ENCODE data around the gene ZSCAN10. TPM values are rescaled to one million over a fixed set of nuclear protein-coding genes. Genes with fewer than 3 reads are reported as not detected.
A peak's percentile ranks its signal among the peaks of the same experiment; 100 is the strongest.

ZSCAN10 gene
- total and polyA plus RNA-seq, 2 experiments from 2014 or later: 217 to 519 TPM

DNA sequence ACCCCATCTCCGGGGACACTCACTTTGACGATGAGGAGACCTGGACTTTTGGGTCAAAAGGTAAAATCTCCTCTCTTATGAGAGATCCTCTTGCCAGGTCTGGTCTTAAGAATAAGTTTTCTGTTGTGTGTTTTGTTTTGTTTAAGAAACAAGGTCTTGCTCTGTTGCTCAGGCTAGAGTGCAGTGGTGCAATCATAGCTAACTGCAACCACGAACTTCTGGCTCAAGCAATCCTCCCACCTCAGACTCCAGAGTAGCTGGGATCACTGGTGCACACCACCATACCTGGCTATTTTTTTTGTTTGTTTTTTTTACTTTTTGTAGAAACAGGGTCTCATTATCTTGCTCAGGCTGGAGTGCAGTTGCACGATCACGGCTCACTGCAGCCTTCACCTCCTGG is 48.6 kb downstream of the ZSCAN10 start (continued):
- TF ChIP-seq STAT1 (IDR thresholded peaks at IDR 0.05; ENCODE audit: unreplicated experiment) (no peak), ZNF114 (CRISPR knock-in tag; IDR thresholded peaks at IDR 0.05) (no peak), ZNF331 (CRISPR knock-in tag; IDR thresholded peaks at IDR 0.05; ENCODE audit: low read depth) (no peak), CREB1 (CRISPR knock-in tag; IDR thresholded peaks at IDR 0.05; ENCODE audit: low read depth) (no peak), JUNB (IDR thresholded peaks at IDR 0.05; ENCODE audit: unreplicated experiment) (no peak), POLR2AphosphoS5 (IDR thresholded peaks at IDR 0.05; ENCODE audit: low read depth) (no peak)

DNA sequence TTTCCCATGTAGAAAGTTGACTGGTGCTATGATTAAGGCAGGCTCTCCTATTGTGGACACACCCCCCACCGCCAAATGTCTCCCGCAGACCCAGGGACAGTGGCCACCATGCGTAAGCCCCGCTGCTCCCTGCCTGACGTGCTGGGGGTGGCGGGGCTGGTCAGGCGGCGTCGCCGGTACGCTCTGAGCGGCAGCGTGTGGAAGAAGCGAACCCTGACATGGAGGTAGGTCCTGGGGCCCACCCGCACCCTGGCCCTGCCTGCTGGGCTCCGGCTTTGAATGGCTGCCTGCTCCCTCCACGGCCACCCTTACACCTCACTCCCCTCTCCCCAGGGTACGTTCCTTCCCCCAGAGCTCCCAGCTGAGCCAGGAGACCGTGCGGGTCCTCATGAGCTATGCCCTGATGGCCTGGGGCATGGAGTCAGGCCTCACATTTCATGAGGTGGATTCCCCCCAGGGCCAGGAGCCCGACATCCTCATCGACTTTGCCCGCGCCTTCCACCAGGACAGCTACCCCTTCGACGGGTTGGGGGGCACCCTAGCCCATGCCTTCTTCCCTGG is 49.1 kb downstream of the ZSCAN10 start:
- Histone ChIP-seq H3K79me2 (replicated peaks; ENCODE audit: insufficient read depth) (no peaks in the 10 kb centered on the region; the same call in 1 of the 2 replicates), H3K4me2 (no peak overlapping the region), H3K27me3 (ENCODE audit: insufficient read depth) (peaks cover 27% of the 10 kb centered on the region), H3K27ac (ENCODE audit: low read depth) (no peak overlapping the region), H3K4me3 (no peak overlapping the region), H3F3A (replicated peaks; ENCODE audit: low read depth) (peaks cover 14% of the 10 kb centered on the region), H3K9me2 (ENCODE audit: insufficient read depth) (no peaks in the 10 kb centered on the region), H2AFZ (no peak overlapping the region), H4K20me1 (replicated peaks; ENCODE audit: insufficient read depth) (peaks cover 7% of the 10 kb centered on the region), H3K36me3 (ENCODE audit: insufficient read depth) (no peaks in the 10 kb centered on the region), H3K4me1 (ENCODE audit: insufficient read depth) (peaks cover 9% of the 10 kb centered on the region; the same call in 1 of the 2 replicates)
- Mint-ChIP-seq H3K9me3 (peaks cover 8% of the 10 kb centered on the region), H3K4me1 (peaks cover 12% of the 10 kb centered on the region), H3K27ac (no peak overlapping the region), H3K27me3 (ENCODE audit: insufficient read depth, low read depth, poor library complexity) (peaks cover 28% of the 10 kb centered on the region), H3K4me3 (no peak overlapping the region), H3K36me3 (ENCODE audit: low read depth) (peaks cover 43% of the 10 kb centered on the region)
- TF ChIP-seq JUNB (IDR thresholded peaks at IDR 0.05; ENCODE audit: unreplicated experiment) (no peak), POLR2AphosphoS5 (IDR thresholded peaks at IDR 0.05; ENCODE audit: low read depth) (peak; percentile 11; the same call in 1 of the 2 replicates)
- TF ChIP-seq, protein P1, sequence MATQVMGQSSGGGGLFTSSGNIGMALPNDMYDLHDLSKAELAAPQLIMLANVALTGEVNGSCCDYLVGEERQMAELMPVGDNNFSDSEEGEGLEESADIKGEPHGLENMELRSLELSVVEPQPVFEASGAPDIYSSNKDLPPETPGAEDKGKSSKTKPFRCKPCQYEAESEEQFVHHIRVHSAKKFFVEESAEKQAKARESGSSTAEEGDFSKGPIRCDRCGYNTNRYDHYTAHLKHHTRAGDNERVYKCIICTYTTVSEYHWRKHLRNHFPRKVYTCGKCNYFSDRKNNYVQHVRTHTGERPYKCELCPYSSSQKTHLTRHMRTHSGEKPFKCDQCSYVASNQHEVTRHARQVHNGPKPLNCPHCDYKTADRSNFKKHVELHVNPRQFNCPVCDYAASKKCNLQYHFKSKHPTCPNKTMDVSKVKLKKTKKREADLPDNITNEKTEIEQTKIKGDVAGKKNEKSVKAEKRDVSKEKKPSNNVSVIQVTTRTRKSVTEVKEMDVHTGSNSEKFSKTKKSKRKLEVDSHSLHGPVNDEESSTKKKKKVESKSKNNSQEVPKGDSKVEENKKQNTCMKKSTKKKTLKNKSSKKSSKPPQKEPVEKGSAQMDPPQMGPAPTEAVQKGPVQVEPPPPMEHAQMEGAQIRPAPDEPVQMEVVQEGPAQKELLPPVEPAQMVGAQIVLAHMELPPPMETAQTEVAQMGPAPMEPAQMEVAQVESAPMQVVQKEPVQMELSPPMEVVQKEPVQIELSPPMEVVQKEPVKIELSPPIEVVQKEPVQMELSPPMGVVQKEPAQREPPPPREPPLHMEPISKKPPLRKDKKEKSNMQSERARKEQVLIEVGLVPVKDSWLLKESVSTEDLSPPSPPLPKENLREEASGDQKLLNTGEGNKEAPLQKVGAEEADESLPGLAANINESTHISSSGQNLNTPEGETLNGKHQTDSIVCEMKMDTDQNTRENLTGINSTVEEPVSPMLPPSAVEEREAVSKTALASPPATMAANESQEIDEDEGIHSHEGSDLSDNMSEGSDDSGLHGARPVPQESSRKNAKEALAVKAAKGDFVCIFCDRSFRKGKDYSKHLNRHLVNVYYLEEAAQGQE (IDR thresholded peaks at IDR 0.05; ENCODE audit: unreplicated experiment): no peak
- ATAC-seq (no peak), DNase-seq (ENCODE audit: low spot score) (no peak)

DNA sequence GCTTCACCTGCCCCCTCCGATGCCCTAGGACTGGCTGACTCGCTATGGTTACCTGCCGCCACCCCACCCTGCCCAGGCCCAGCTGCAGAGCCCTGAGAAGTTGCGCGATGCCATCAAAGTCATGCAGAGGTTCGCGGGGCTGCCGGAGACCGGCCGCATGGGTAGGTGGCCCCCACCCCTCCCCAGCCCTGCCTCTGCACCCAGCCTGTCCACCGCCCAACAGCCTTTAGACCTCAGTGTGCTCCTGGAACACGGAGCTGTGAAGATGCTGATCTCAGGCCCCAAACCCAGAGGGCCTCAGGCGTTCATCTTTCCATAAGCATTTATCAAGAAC is 51.7 kb downstream of the ZSCAN10 start:
- Histone ChIP-seq H3K4me2 (peak overlapping the region; percentile 96), H3K4me3 (peak overlapping the region; percentile 94), H3K27me3 (ENCODE audit: insufficient read depth) (peaks cover 39% of the 10 kb centered on the region), H3K36me3 (ENCODE audit: insufficient read depth) (no peaks in the 10 kb centered on the region), H3F3A (replicated peaks; ENCODE audit: low read depth) (peaks cover 17% of the 10 kb centered on the region), H4K20me1 (replicated peaks; ENCODE audit: insufficient read depth) (peaks cover 10% of the 10 kb centered on the region), H3K4me1 (ENCODE audit: insufficient read depth) (peaks cover 17% of the 10 kb centered on the region; the same call in 1 of the 2 replicates), H3K27ac (ENCODE audit: low read depth) (no peak overlapping the region), H2AFZ (no peak overlapping the region; the same call in 1 of the 2 replicates), H3K9me2 (ENCODE audit: insufficient read depth) (no peaks in the 10 kb centered on the region), H3K79me2 (replicated peaks; ENCODE audit: insufficient read depth) (peaks cover 5% of the 10 kb centered on the region)
- peak; percentile 54 for DNase-seq (ENCODE audit: low spot score)
- peaks cover 11% of the 10 kb centered on the region for H3K9me3 Mint-ChIP-seq
- H3K27me3 Mint-ChIP-seq (ENCODE audit: insufficient read depth, low read depth, poor library complexity): peaks cover 29% of the 10 kb centered on the region
- H3K36me3 Mint-ChIP-seq (ENCODE audit: low read depth): peaks cover 42% of the 10 kb centered on the region
- H3K4me1 Mint-ChIP-seq: peaks cover 23% of the 10 kb centered on the region
- peak; percentile 19 for ATAC-seq
- no peak overlapping the region for H3K27ac Mint-ChIP-seq
- peak overlapping the region; percentile 82 for H3K4me3 Mint-ChIP-seq
- TF ChIP-seq STAT1 (IDR thresholded peaks at IDR 0.05; ENCODE audit: unreplicated experiment) (no peak), ZNF331 (CRISPR knock-in tag; IDR thresholded peaks at IDR 0.05; ENCODE audit: low read depth) (no peak)
- TF ChIP-seq, protein P2, sequence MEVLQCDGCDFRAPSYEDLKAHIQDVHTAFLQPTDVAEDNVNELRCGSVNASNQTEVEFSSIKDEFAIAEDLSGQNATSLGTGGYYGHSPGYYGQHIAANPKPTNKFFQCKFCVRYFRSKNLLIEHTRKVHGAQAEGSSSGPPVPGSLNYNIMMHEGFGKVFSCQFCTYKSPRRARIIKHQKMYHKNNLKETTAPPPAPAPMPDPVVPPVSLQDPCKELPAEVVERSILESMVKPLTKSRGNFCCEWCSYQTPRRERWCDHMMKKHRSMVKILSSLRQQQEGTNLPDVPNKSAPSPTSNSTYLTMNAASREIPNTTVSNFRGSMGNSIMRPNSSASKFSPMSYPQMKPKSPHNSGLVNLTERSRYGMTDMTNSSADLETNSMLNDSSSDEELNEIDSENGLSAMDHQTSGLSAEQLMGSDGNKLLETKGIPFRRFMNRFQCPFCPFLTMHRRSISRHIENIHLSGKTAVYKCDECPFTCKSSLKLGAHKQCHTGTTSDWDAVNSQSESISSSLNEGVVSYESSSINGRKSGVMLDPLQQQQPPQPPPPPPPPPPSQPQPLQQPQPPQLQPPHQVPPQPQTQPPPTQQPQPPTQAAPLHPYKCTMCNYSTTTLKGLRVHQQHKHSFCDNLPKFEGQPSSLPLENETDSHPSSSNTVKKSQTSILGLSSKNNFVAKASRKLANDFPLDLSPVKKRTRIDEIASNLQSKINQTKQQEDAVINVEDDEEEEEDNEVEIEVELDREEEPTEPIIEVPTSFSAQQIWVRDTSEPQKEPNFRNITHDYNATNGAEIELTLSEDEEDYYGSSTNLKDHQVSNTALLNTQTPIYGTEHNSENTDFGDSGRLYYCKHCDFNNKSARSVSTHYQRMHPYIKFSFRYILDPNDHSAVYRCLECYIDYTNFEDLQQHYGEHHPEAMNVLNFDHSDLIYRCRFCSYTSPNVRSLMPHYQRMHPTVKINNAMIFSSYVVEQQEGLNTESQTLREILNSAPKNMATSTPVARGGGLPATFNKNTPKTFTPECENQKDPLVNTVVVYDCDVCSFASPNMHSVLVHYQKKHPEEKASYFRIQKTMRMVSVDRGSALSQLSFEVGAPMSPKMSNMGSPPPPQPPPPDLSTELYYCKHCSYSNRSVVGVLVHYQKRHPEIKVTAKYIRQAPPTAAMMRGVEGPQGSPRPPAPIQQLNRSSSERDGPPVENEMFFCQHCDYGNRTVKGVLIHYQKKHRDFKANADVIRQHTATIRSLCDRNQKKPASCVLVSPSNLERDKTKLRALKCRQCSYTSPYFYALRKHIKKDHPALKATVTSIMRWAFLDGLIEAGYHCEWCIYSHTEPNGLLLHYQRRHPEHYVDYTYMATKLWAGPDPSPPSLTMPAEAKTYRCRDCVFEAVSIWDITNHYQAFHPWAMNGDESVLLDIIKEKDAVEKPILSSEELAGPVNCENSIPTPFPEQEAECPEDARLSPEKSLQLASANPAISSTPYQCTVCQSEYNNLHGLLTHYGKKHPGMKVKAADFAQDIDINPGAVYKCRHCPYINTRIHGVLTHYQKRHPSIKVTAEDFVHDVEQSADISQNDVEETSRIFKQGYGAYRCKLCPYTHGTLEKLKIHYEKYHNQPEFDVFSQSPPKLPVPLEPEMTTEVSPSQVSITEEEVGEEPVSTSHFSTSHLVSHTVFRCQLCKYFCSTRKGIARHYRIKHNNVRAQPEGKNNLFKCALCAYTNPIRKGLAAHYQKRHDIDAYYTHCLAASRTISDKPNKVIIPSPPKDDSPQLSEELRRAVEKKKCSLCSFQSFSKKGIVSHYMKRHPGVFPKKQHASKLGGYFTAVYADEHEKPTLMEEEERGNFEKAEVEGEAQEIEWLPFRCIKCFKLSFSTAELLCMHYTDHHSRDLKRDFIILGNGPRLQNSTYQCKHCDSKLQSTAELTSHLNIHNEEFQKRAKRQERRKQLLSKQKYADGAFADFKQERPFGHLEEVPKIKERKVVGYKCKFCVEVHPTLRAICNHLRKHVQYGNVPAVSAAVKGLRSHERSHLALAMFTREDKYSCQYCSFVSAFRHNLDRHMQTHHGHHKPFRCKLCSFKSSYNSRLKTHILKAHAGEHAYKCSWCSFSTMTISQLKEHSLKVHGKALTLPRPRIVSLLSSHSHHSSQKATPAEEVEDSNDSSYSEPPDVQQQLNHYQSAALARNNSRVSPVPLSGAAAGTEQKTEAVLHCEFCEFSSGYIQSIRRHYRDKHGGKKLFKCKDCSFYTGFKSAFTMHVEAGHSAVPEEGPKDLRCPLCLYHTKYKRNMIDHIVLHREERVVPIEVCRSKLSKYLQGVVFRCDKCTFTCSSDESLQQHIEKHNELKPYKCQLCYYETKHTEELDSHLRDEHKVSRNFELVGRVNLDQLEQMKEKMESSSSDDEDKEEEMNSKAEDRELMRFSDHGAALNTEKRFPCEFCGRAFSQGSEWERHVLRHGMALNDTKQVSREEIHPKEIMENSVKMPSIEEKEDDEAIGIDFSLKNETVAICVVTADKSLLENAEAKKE (CRISPR knock-in tag; IDR thresholded peaks at IDR 0.05): no peak

Measured in GM23338 (cell line).